Measurements from ENCODE around the gene BTBD19. TPM values are rescaled to one million over a fixed set of nuclear protein-coding genes. Genes with fewer than 3 reads are reported as not detected.
A peak's percentile ranks its signal among the peaks of the same experiment; 100 is the strongest.
"Not testable (repeated sequence)": the region's sequence is repeated elsewhere in the genome, so short reads cannot be mapped to it uniquely, and the experiment has no call there.

BTBD19 gene
- total RNA-seq, 2 donors from 2014 or later, result 5.7 to 9.9 TPM

GRCh38 chr1:44822131-44822701 lies 13.9 kb downstream of the BTBD19 start:
- no peak overlapping the region for H3K4me3 ChIP-seq
- ATAC-seq (no peak), DNase-seq (no peak)
- no peak for TF ChIP-seq POLR2A (IDR thresholded peaks at IDR 0.05)
- TF ChIP-seq CTCF (IDR thresholded peaks at IDR 0.05), result no peak
- no peak overlapping the region for H3K27ac ChIP-seq
- no peaks in the 10 kb centered on the region for H3K9me3 ChIP-seq
- WGBS, 2 donors, result 77 to 90% methylated on average over 2 to 6 of the region's 6 CpGs
- intact Hi-C loops (cut with DNase I), result no loop called here
- H3K4me1 ChIP-seq, result peaks cover 20% of the 10 kb centered on the region
- H3K36me3 ChIP-seq (replicated peaks in 1 of 2; ENCODE audit: insufficient read depth in 1 of 2, low read depth in 2 of 2), result no peaks in the 10 kb centered on the region
- no peaks in the 10 kb centered on the region for H3K27me3 ChIP-seq

- Histone ChIP-seq H3K27ac (no peak overlapping the region), H3K27me3 (no peaks in the 10 kb centered on the region), H3K4me1 (peaks cover 20% of the 10 kb centered on the region), H3K9me3 (no peaks in the 10 kb centered on the region), H3K4me3 (no peak overlapping the region), H3K36me3 (replicated peaks in 1 of 2; ENCODE audit: insufficient read depth in 1 of 2, low read depth in 2 of 2) (no peaks in the 10 kb centered on the region)
- ATAC-seq (no peak), DNase-seq (peak in 1 of 4 donors; percentile 13)
- intact Hi-C loops (cut with DNase I), result no loop called here
- no peak for TF ChIP-seq CTCF (IDR thresholded peaks at IDR 0.05)
- no peak for TF ChIP-seq POLR2A (IDR thresholded peaks at IDR 0.05)
- 88 to 96% methylated on average over 5 to 15 of the region's 15 CpGs for WGBS, 2 donors
These were observed 14.7 kb downstream of the BTBD19 start for GRCh38 chr1:44822981-44823451.

- intact Hi-C loops (cut with DNase I); DNase-seq; H3K36me3 ChIP-seq (replicated peaks in 1 of 2; ENCODE audit: insufficient read depth in 1 of 2, low read depth in 2 of 2); H3K9me3 ChIP-seq; H3K27ac ChIP-seq; H3K27me3 ChIP-seq; ATAC-seq; H3K4me3 ChIP-seq: not testable (repeated sequence)
- H3K4me1 ChIP-seq, result peaks cover 12% of the 10 kb centered on the region
- 83 to 88% methylated on average over 6 of the region's 6 CpGs for WGBS, 2 donors
These were observed 16.1 kb downstream of the BTBD19 start for GRCh38 chr1:44824392-44824791.

- intact Hi-C loops (cut with DNase I), result loop anchor here (5.0 kb wide), 1 partner anchor 34 kb away; no protein-coding TSS in a partner anchor
- Histone ChIP-seq H3K9me3 (no peaks in the 10 kb centered on the region), H3K27me3 (no peaks in the 10 kb centered on the region), H3K36me3 (replicated peaks in 1 of 2; ENCODE audit: insufficient read depth in 1 of 2, low read depth in 2 of 2) (no peaks in the 10 kb centered on the region), H3K4me3 (no peak overlapping the region), H3K4me1 (no peaks in the 10 kb centered on the region), H3K27ac (peak overlapping the region in 2 of 4 donors; percentile 3 to 63)
- DNase-seq, result peak in 2 of 4 donors; percentile 14 to 72
- TF ChIP-seq CTCF (IDR thresholded peaks at IDR 0.05) (no peak), POLR2A (IDR thresholded peaks at IDR 0.05) (peak in 1 of 3 donors; percentile 20)
- 64 to 79% methylated on average over 19 to 24 of the region's 24 CpGs for WGBS, 2 donors
- peak; percentile 38 for ATAC-seq
These were observed 18.3 kb downstream of the BTBD19 start for GRCh38 chr1:44826375-44827196.

- no peaks in the 10 kb centered on the region for H3K36me3 ChIP-seq (replicated peaks in 1 of 2; ENCODE audit: insufficient read depth in 1 of 2, low read depth in 2 of 2)
- intact Hi-C loops (cut with DNase I), result loop anchor here (5.0 kb wide), 1 partner anchor 35 kb away; no protein-coding TSS in a partner anchor
- H3K27me3 ChIP-seq, result no peaks in the 10 kb centered on the region
- ATAC-seq (peak; percentile 8), DNase-seq (peak in 2 of 4 donors; percentile 24 to 42)
- H3K27ac ChIP-seq, result peak overlapping the region in 1 of 4 donors; percentile 3
- no peaks in the 10 kb centered on the region for H3K9me3 ChIP-seq
- WGBS, 2 donors, result 73 to 80% methylated on average over 9 to 28 of the region's 28 CpGs
- no peak overlapping the region for H3K4me3 ChIP-seq
- H3K4me1 ChIP-seq, result no peaks in the 10 kb centered on the region
- TF ChIP-seq POLR2A (IDR thresholded peaks at IDR 0.05) (no peak), CTCF (IDR thresholded peaks at IDR 0.05) (no peak)
These were observed 19.1 kb downstream of the BTBD19 start for GRCh38 chr1:44827197-44828002.

Data from body of pancreas (tissue), 4 donors.